HL-60 (cell line): ENCODE measurements around the gene CXXC4.

Experiments used
- DNase-seq, 2 experiments: peaks; one replicate each; pipeline ENCODE4 v3.0.0-alpha.2; 2010 to 2020; ENCODE audit warnings: low read depth in 1 of 2, low spot score in 1 of 2
- H3K27ac ChIP-seq: fragments of 250-450 bp; sonication (Bioruptor Pico); replicated peaks from 2 replicates; pipeline ENCODE4 v1.5.1; 2020; ENCODE audit warnings: mild to moderate bottlenecking, moderate library complexity
- H3K27me3 ChIP-seq: fragments of 250-450 bp; sonication (Bioruptor Pico); 2 replicates; pipeline ENCODE4 v1.5.1; 2021; ENCODE audit warnings: mild to moderate bottlenecking, moderate library complexity; ENCODE audit not compliant: insufficient read depth, poor library complexity, severe bottlenecking
- H3K4me3 ChIP-seq: replicated peaks from 2 replicates; pipeline ENCODE4 v1.5.1; 2011; ENCODE audit warnings: mild to moderate bottlenecking, control low read depth, low read length; ENCODE audit not compliant: insufficient read depth
- GABPA ChIP-seq: IDR thresholded peaks from 2 replicates; pipeline ENCODE4 v1.6.1; 2012; ENCODE audit warnings: low read depth
- POLR2AphosphoS5 ChIP-seq: IDR thresholded peaks from 2 replicates; pipeline ENCODE4 v1.6.1; 2012; ENCODE audit warnings: low read depth
- REST ChIP-seq: IDR thresholded peaks from 2 replicates; pipeline ENCODE4 v1.6.1; 2012; ENCODE audit warnings: low read depth; ENCODE audit not compliant: insufficient replicate concordance
- SPI1 ChIP-seq: IDR thresholded peaks from 2 replicates; pipeline ENCODE4 v1.6.1; 2012; ENCODE audit warnings: low read depth, mild to moderate bottlenecking, borderline replicate concordance
- TF ChIP-seq, protein P1 (sequence below): IDR thresholded peaks from one replicate; pipeline ENCODE4 v1.5.1; 2011; ENCODE audit warnings: low read length, control low read depth, inconsistent platforms; ENCODE audit not compliant: insufficient read depth

The CXXC4 gene

DNA sequence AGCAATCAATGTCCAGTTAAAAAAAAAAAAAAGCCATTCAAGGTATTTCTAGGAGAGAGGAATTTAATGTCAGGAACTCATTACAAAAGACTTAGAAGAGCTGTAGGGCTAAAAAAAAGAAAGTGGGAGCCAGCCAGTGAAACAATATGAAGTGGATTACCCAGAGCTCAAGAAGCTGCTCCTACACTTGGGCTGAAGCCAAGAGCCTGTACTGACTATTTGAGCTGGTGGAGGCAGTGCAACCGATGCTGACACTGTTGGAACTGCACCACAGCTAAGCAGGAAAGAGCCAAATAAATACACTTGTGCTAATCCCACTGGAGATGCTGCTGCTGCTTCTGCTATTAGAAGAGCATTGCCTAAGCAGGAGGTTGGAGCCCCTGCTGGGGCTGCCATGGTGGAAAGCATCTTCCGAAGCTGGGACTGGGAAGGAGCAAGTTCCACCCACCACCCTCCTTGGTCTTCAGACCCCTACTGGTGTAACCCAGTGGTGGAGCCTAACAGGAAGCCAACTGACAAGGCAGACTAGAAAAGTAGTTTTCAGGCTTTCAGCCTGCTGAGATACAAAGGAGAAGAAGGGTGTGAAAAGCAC, 65.4 kb downstream of the CXXC4 start:
- no peak for TF ChIP-seq GABPA
- TF ChIP-seq SPI1 = no peak
- TF ChIP-seq REST = no peak
- no peak for TF ChIP-seq POLR2AphosphoS5
- TF ChIP-seq, protein P1, sequence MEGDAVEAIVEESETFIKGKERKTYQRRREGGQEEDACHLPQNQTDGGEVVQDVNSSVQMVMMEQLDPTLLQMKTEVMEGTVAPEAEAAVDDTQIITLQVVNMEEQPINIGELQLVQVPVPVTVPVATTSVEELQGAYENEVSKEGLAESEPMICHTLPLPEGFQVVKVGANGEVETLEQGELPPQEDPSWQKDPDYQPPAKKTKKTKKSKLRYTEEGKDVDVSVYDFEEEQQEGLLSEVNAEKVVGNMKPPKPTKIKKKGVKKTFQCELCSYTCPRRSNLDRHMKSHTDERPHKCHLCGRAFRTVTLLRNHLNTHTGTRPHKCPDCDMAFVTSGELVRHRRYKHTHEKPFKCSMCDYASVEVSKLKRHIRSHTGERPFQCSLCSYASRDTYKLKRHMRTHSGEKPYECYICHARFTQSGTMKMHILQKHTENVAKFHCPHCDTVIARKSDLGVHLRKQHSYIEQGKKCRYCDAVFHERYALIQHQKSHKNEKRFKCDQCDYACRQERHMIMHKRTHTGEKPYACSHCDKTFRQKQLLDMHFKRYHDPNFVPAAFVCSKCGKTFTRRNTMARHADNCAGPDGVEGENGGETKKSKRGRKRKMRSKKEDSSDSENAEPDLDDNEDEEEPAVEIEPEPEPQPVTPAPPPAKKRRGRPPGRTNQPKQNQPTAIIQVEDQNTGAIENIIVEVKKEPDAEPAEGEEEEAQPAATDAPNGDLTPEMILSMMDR = no peak
- DNase-seq = no peak
- Histone ChIP-seq H3K4me3 (no peak overlapping the region), H3K27me3 (no peaks in the 10 kb centered on the region), H3K27ac (no peak overlapping the region)

DNA sequence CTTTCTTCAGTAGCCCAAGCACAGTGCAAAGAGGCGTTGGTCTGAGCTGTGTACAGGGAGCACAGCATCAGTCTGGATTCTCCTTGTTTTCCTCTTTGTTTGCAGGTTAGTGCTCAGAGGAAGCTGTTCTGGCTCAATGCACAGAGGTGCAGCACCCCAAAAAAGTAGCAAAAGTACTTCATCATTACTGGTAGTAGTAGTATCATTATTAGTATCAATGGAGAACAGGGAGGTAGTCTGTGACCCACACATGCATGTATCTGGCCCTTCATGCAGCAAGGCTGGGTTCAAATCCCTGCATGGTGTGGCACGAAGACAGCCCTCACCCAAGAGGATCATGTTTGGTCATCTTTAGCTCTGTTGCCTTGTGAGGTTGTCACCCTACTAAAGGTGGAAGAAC, 68.7 kb downstream of the CXXC4 start:
- Histone ChIP-seq H3K27me3 (no peaks in the 10 kb centered on the region), H3K27ac (no peak overlapping the region), H3K4me3 (no peak overlapping the region)
- DNase-seq = no peak
- TF ChIP-seq, protein P1 = no peak
- TF ChIP-seq GABPA (no peak), POLR2AphosphoS5 (no peak), SPI1 (no peak), REST (no peak)

DNA sequence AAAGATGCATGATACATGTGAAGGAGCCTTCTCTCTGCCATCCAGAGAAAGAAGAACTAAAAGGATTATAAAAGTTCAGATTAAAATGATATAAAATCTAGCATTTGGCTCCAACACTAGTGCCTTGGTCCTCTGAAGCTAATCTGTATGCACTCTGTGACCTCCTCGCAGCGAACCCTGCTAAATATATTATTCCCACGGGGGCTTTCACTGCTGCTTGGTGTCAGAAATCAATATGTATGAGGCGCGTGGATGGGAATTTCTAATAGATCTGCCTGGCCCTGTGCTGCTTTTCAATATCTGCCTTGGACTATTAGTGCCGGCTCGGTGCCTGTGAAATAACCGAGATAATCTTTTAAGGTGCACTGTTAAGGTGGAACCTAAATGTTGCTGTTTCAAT, 69.7 kb downstream of the CXXC4 start:
- TF ChIP-seq POLR2AphosphoS5 = no peak
- TF ChIP-seq, protein P1 = no peak
- no peak for TF ChIP-seq REST
- TF ChIP-seq SPI1 = no peak
- no peak for TF ChIP-seq GABPA
- H3K27me3 ChIP-seq = no peaks in the 10 kb centered on the region
- no peak for DNase-seq

More for the DNA sequence above, 69.7 kb downstream of the CXXC4 start:
- H3K4me3 ChIP-seq = no peak overlapping the region
- H3K27ac ChIP-seq = no peak overlapping the region
